VCaP (cell line): ENCODE data around the gene TXNDC11.

Experiments used
- H3K27ac ChIP-seq: fragments of 450-650 bp; 2 replicates; pipeline ENCODE4 v1.5.1; 2017
- CTCF ChIP-seq: fragments of 450-650 bp; conservative IDR thresholded peaks from 2 replicates; pipeline ENCODE4 v1.5.1; 2017; ENCODE audit warnings: mild to moderate bottlenecking, moderate library complexity

The TXNDC11 gene

GRCh38 chr16:11748404-11749254, 6.0 kb upstream of the TXNDC11 start:
- no peak for TF ChIP-seq CTCF
- no peak overlapping the region for H3K27ac ChIP-seq

- no peak overlapping the region for H3K27ac ChIP-seq
- no peak for TF ChIP-seq CTCF
Observed at GRCh38 chr16:11747949-11748403, 5.3 kb upstream of the TXNDC11 start.

- H3K27ac ChIP-seq, result no peak overlapping the region
- no peak for TF ChIP-seq CTCF
Observed at GRCh38 chr16:11744075-11744470, 1.4 kb upstream of the TXNDC11 start.

GRCh38 chr16:11743308-11744074, 834 bp upstream of the TXNDC11 start:
- no peak for TF ChIP-seq CTCF
- peak overlapping the region; percentile 85 for H3K27ac ChIP-seq

GRCh38 chr16:11742093-11742535, 543 bp downstream of the TXNDC11 start:
- no peak for TF ChIP-seq CTCF
- H3K27ac ChIP-seq, result peak overlapping the region; percentile 85

- peak overlapping the region; percentile 85 for H3K27ac ChIP-seq
- TF ChIP-seq CTCF, result no peak
Observed at GRCh38 chr16:11740567-11740966, 2.1 kb downstream of the TXNDC11 start.

- TF ChIP-seq CTCF, result no peak
- H3K27ac ChIP-seq, result no peak overlapping the region
Observed at GRCh38 chr16:11738742-11739544, 3.7 kb downstream of the TXNDC11 start.
